Lower leg skin (tissue), 4 donors: Measurements from ENCODE around the gene TTC23. TPM values are rescaled to one million over a fixed set of nuclear protein-coding genes. Genes with fewer than 3 reads are reported as not detected.

Source experiments
- DNase-seq, 2 donors: peaks; one replicate each; pipeline ENCODE4 v3.0.0-alpha.2; 2019; ENCODE audit warnings: low spot score in 2 of 2
- H3K4me3 ChIP-seq: fragments of 200-600 bp; sonication (generic); 2 replicates; pipeline ENCODE4 v1.5.1; 2017; ENCODE audit warnings: mild to moderate bottlenecking, low read depth; ENCODE audit not compliant: poor library complexity, severe bottlenecking
- CTCF ChIP-seq, 3 donors: fragments of 450-650 bp; IDR thresholded peaks; one replicate each; pipeline ENCODE4 v1.5.1; 2016; ENCODE audit warnings: antibody characterized with exemption in 3 of 3, mild to moderate bottlenecking in 3 of 3, moderate library complexity in 2 of 3
- POLR2A ChIP-seq, 2 donors: fragments of 450-650 bp; IDR thresholded peaks; one replicate each; pipeline ENCODE4 v1.6.1; 2016 to 2017; ENCODE audit warnings: antibody characterized with exemption in 2 of 2, mild to moderate bottlenecking in 1 of 2, moderate library complexity in 1 of 2
- WGBS, 2 donors: methylation state at CpG; one replicate each; pipeline ENCODE4 v1.1.5; 2018; 5-methylcytosine and 5-hydroxymethylcytosine counted together
- intact Hi-C: fragments of 100-400 bp; cut with DNase I; formaldehyde crosslinking; loops from one replicate; pipeline ENCODE4 v1.15.0; 2023; ENCODE audit warnings: low total_unique reads
- total RNA-seq, 4 donors: library from RNA; depleted of rRNA; stranded (reverse); fragments of >200 nt; gene quantifications; one replicate each; pipeline ENCODE4 v1.1.0, GENCODE V29; 2016

Gene TTC23
- total RNA-seq, 4 donors from 2014 or later = 16.3 to 23.7 (median 20.0) TPM

DNA sequence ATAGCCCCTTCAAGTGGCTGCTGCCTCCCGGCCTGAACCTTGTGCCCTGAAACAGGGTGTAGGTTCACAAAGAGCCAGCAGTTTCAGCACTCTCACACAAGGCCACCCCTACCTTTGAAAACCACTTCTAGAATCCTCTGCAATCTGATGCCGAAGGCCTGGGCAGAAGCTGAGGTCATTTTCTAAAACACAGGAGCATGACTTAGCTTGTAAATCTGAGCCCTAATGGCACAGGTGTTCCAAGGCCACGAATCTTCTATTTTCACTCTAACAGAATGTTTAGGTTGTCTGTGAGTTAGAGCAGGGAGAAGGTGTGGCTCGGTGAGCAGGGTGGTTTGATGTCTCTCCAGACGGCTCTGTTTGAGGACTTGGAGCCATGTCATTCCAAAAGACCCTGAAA lies 82.2 kb downstream of the TTC23 start:
- TF ChIP-seq POLR2A (IDR thresholded peaks at IDR 0.05) = no peak
- TF ChIP-seq CTCF (IDR thresholded peaks at IDR 0.05) = no peak
- WGBS, 2 donors = 66 to 80% methylated on average over 5 of the region's 5 CpGs
- intact Hi-C loops = no loop called here
- no peak for DNase-seq
- no peak overlapping the region for H3K4me3 ChIP-seq

GRCh38 chr15:99165956-99166689 lies 83.3 kb downstream of the TTC23 start:
- 84 to 85% methylated on average over 23 of the region's 23 CpGs for WGBS, 2 donors
- DNase-seq = no peak
- no peak overlapping the region for H3K4me3 ChIP-seq
- TF ChIP-seq CTCF (IDR thresholded peaks at IDR 0.05) = no peak
- no peak for TF ChIP-seq POLR2A (IDR thresholded peaks at IDR 0.05)
- intact Hi-C loops = no loop called here

DNA sequence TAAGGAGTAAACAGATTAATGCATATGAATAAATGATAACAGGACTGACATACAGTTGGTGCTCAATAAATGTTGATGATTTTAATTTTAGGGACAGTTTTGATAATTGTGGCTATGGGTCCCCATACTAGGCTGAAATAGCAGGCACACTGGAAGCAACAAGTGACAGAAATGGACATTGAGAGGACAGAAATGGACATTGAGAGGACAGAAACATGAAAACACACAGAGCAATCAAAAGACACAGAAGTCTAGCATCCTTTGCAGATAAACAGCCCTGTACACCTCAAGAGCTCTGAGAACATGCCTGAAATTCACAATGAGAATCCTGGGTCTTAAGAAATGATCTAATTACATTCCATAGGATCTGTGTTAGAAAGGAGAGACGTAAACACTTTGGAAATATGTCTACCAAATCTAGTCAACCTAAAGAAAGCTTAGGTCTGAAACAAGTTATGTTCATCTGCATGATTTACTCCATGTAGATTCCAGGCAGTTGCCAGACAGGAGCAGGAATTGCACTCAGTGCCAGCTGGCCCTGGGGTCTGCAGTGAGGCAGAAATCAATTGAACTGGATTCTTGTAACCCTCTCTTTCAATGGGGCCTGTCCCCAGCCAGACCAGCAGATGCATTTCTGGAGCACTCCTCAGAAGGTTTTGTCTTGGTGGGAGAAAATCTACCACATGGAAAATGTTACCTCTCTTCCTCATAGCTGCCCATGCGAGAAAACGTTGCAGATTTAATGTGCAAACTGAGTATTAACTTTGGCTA lies 84.2 kb downstream of the TTC23 start:
- intact Hi-C loops = no loop called here
- WGBS, 2 donors = 88 to 93% methylated on average over 3 of the region's 3 CpGs
- TF ChIP-seq CTCF (IDR thresholded peaks at IDR 0.05) (no peak), POLR2A (IDR thresholded peaks at IDR 0.05) (no peak)
- no peak overlapping the region for H3K4me3 ChIP-seq
- no peak for DNase-seq

DNA sequence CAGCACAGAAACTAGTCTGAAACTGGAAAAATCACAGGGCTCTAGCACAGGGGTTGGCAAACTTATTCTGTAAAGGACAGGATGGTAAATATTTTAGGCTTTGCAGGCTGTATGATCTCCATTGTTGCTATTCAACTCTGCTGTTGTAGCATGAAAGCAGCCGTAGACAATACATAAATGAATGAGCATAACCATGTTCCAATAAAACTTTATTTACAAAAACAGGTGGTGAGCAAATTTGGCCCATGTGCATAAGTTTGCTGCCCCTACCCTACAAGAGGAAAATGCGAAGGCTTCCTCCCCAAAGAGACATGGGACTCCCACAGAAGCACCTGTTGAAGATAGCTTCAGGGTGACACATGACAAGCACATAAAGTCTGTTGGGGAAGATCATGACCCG lies 85.3 kb downstream of the TTC23 start:
- WGBS, 2 donors = 96 to 98% methylated on average over 3 of the region's 3 CpGs
- intact Hi-C loops = no loop called here
- no peak overlapping the region for H3K4me3 ChIP-seq
- no peak for DNase-seq
- no peak for TF ChIP-seq POLR2A (IDR thresholded peaks at IDR 0.05)
- TF ChIP-seq CTCF (IDR thresholded peaks at IDR 0.05) = no peak

- TF ChIP-seq POLR2A (IDR thresholded peaks at IDR 0.05) = no peak
- TF ChIP-seq CTCF (IDR thresholded peaks at IDR 0.05) = no peak
- no peak for DNase-seq
- WGBS, 2 donors = 82 to 93% methylated on average over 4 of the region's 4 CpGs
- intact Hi-C loops = no loop called here
- no peak overlapping the region for H3K4me3 ChIP-seq
These were observed 85.9 kb downstream of the TTC23 start for GRCh38 chr15:99163271-99164062.
